VCaP (cell line): Measurements from ENCODE around the gene OGFOD3.

Source experiments
- H3K27ac ChIP-seq: fragments of 450-650 bp; 2 replicates; pipeline ENCODE4 v1.5.1; 2017
- CTCF ChIP-seq: fragments of 450-650 bp; conservative IDR thresholded peaks from 2 replicates; pipeline ENCODE4 v1.5.1; 2017; ENCODE audit warnings: mild to moderate bottlenecking, moderate library complexity

OGFOD3 gene

DNA sequence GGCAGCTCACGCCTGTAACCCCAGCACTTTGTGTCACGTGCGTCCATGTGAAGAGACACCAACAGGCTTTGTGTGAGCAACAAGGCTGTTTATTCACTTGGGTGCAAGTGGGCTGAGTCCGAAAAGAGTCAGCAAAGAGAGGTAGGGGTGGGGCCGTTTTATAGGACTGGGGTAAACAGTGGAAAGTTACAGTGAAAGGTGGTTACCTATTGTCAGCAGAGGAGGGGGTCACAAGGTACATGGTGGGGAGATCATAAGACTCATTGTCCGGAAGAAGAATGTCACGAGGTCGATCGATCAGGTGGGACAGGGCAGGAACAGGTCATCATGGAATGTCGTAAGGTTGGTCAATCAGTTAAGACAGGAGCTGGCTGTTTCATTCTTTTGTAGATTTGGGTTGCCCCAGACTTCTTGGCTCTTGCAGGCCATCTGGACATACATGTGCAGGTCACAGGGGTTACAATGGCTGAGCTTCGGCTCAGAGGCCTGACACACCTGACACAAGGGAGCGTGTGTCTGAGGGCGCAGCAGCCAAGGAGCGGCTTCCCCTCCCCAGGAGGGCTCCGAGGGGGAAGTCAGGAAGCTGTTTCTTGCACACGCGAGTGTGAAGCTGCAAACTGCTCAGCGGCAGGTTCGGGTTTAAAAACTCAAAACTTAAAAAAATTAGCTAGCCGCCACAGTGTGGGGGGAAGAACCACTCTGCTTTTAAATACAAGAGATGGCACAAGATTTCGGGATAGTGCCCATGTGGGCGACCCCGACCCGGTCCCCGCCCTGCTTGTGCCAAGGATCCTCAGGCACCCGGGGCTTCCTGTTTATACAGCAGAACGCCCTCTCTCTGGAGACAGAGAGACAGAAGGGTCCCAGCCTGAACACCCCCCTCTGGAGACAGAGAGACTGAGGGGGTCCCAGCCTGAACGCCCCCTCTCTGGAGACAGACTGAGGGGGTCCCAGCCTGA, 71.8 kb downstream of the OGFOD3 start:
- TF ChIP-seq CTCF = no peak
- H3K27ac ChIP-seq = no peak overlapping the region; the same call in 1 of the 2 replicates

- TF ChIP-seq CTCF = no peak
- H3K27ac ChIP-seq = no peak overlapping the region; the same call in 1 of the 2 replicates
Observed at GRCh38 chr17:82345151-82345976, 73.0 kb downstream of the OGFOD3 start.

- no peak overlapping the region for H3K27ac ChIP-seq
- no peak for TF ChIP-seq CTCF
Observed at GRCh38 chr17:82344175-82344907, 74.0 kb downstream of the OGFOD3 start.

GRCh38 chr17:82343560-82343959, 74.8 kb downstream of the OGFOD3 start:
- H3K27ac ChIP-seq = no peak overlapping the region
- no peak for TF ChIP-seq CTCF

DNA sequence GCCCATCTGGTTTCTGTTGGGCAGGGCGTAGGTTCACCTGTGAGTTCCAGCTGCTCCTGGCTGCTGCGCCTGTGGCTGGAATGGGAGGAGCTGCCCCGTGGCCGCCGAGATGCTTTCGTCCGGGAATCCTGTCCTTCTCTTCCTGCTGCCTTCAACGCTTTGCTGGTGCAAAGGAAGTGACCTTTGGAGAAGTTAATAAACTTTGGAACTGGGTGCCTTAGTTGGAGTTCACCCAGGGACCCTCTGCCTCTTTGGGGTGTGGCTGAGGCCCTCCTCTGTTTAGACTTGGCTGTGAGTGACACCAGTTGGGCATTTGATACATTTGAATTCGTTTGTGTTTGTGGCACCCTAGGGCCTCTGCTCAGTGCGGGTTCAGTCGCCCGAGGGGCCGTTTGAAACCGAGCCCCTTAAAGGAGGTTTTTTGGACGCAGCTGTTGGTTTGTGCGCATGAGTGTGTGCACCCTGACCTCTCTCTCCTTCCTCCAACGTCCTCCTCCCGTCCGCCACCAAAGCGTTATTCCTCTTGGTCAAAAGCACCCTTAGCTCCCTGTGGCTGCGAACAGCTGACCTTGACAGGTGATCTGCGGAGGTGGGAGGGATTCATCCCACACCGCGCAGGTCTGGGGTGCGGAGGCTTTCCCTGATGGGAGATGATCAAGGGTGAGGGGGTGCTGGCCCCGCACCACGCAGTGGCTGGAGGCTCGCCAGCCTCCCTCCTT, 75.9 kb downstream of the OGFOD3 start:
- TF ChIP-seq CTCF = no peak

GRCh38 chr17:82339634-82340580, 78.5 kb downstream of the OGFOD3 start:
- no peak overlapping the region for H3K27ac ChIP-seq

More for the DNA sequence above, 75.9 kb downstream of the OGFOD3 start:
- H3K27ac ChIP-seq = no peak overlapping the region

More at GRCh38 chr17:82339634-82340580, 78.5 kb downstream of the OGFOD3 start:
- TF ChIP-seq CTCF = no peak
